Body of pancreas (tissue), 4 donors: Measurements from ENCODE around the gene ARHGAP15.

Experiments
- POLR2A ChIP-seq, 3 donors: fragments of 450-650 bp; IDR thresholded peaks; one replicate each; pipeline ENCODE4 v1.6.1; 2016; ENCODE audit warnings: antibody characterized with exemption in 3 of 3, mild to moderate bottlenecking in 2 of 3
- TF ChIP-seq, protein P1 (sequence below), 7 experiments: fragments of 450-650 bp in 4 of 7; fragments of 200-600 bp in 3 of 7; sonication (generic) in 3 of 7; IDR thresholded peaks; one replicate each; pipeline ENCODE4 v1.5.1; 2016 to 2019; ENCODE audit warnings: antibody characterized with exemption in 7 of 7

DNA sequence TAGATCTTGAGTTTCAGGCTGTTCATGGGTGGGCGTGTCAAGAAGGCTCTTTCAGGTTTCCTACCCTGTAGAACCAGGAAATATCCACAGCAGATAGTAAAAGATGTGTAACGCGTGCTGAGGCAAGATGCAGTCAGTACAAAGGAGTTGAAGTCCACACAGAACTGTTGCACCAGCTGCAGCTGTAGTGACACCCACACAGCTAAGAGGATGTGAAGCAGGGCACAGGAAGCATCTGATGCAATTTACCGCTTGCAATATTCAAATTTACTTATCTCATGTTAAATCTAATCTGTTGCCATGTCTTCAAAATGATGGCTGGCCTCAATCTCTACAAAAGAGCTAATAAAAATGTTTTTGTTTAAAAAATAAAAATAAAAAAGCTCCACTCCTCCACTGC is 132.8 kb downstream of the ARHGAP15 start:
- TF ChIP-seq POLR2A (IDR thresholded peaks at IDR 0.05): no peak
- TF ChIP-seq, protein P1, sequence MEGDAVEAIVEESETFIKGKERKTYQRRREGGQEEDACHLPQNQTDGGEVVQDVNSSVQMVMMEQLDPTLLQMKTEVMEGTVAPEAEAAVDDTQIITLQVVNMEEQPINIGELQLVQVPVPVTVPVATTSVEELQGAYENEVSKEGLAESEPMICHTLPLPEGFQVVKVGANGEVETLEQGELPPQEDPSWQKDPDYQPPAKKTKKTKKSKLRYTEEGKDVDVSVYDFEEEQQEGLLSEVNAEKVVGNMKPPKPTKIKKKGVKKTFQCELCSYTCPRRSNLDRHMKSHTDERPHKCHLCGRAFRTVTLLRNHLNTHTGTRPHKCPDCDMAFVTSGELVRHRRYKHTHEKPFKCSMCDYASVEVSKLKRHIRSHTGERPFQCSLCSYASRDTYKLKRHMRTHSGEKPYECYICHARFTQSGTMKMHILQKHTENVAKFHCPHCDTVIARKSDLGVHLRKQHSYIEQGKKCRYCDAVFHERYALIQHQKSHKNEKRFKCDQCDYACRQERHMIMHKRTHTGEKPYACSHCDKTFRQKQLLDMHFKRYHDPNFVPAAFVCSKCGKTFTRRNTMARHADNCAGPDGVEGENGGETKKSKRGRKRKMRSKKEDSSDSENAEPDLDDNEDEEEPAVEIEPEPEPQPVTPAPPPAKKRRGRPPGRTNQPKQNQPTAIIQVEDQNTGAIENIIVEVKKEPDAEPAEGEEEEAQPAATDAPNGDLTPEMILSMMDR (IDR thresholded peaks at IDR 0.05): no peak
